Measurements from ENCODE around the gene EBF4. TPM values are rescaled to one million over a fixed set of nuclear protein-coding genes. Genes with fewer than 3 reads are reported as not detected.
"Not testable (repeated sequence)": the region's sequence is repeated elsewhere in the genome, so short reads cannot be mapped to it uniquely, and the experiment has no call there.

The EBF4 gene
- total RNA-seq, 1 donor, result 2.6 TPM

DNA sequence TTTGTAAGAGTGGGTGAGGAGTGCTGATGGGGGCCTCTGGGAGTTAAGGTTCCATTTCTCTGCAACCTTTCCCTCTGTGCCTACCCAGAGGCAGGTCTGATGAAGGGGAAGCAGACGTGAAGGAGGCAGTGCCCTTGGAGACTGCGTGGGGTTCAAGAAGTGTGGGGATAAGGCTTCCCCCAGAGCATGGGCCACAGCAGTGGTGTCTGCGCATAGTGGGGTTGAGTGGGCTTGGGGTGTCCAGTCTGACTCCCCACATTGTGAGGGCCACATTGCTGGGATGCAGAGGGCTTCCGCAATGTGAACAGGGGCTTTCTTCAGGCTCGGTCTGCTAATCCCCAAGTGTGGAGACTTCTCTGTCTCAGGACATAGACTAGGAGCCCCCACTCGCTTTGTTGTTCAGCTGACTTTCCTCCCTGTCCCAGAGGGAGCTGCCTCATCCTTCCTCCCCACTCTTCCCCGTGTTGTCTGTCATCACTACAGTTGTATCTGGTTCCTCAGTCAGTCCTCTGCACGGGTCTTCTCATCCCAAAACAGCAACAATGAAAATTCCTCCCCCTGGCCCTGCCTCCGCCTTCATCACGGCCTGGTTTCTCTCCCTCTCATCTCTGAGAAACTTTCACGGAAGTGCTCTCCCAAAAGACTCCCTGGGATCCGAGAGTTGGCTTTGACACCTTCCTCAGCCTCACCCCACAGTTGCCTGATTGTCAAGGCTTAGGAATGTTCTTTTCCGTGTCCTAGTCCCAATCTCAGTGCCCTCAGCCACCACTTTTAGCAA is 2.8 kb downstream of the EBF4 start:
- TF ChIP-seq, protein P1, sequence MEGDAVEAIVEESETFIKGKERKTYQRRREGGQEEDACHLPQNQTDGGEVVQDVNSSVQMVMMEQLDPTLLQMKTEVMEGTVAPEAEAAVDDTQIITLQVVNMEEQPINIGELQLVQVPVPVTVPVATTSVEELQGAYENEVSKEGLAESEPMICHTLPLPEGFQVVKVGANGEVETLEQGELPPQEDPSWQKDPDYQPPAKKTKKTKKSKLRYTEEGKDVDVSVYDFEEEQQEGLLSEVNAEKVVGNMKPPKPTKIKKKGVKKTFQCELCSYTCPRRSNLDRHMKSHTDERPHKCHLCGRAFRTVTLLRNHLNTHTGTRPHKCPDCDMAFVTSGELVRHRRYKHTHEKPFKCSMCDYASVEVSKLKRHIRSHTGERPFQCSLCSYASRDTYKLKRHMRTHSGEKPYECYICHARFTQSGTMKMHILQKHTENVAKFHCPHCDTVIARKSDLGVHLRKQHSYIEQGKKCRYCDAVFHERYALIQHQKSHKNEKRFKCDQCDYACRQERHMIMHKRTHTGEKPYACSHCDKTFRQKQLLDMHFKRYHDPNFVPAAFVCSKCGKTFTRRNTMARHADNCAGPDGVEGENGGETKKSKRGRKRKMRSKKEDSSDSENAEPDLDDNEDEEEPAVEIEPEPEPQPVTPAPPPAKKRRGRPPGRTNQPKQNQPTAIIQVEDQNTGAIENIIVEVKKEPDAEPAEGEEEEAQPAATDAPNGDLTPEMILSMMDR (IDR thresholded peaks at IDR 0.05; ENCODE audit: insufficient read depth, low read depth, low read length), result no peak
- H3K4me3 ChIP-seq (ENCODE audit: low read depth, low read length), result no peak overlapping the region
- no peak for DNase-seq (ENCODE audit: low read depth)

DNA sequence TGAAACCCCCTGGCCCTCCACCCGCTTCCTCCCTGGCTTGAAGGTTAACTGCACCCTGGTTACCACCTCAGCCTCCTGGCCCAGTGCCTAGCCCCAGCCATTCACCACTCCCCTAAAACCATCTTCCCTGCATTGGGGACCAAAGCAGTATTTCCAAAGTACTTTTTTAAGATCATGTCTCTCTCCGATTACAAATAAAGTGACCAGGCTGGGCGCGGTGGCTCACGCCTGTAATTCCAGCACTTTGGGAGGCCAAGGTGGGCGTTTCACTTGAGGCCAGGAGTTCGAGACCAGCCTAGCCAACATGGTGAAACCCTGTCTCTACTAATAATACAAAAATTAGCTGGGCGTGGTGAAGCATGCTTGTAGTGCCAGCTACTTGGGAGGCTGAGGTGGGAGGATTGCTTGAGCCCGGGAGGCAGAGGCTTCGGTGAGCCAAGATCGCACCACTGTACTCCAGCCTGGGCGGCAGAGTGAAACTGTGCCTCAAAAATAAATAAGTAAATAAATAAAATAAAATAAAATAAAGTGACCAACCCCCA is 3.5 kb downstream of the EBF4 start:
- H3K4me3 ChIP-seq (ENCODE audit: low read depth, low read length); DNase-seq (ENCODE audit: low read depth): not testable (repeated sequence)

DNA sequence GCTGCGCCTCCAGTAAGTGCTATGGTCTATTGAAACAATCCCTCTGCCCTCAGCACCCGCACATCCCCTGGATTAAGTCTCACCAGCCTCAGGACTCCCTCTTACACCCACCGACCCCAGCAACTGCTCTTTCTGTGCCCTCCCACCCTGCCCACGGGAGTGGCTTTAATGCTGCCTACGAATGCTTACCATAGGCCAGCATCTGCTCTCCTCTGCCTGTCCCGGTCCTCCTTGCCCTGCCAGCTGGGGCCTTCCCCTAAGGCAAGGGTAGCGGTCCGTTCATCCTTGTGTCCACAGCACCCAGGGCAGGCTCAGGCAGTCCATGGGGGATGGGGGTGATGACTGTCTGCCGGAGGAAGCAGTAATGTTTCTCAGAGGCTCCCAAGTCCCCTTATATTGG is 4.1 kb downstream of the EBF4 start:
- TF ChIP-seq, protein P1 (IDR thresholded peaks at IDR 0.05; ENCODE audit: insufficient read depth, low read depth, low read length), result no peak
- DNase-seq (ENCODE audit: low read depth), result no peak

DNA sequence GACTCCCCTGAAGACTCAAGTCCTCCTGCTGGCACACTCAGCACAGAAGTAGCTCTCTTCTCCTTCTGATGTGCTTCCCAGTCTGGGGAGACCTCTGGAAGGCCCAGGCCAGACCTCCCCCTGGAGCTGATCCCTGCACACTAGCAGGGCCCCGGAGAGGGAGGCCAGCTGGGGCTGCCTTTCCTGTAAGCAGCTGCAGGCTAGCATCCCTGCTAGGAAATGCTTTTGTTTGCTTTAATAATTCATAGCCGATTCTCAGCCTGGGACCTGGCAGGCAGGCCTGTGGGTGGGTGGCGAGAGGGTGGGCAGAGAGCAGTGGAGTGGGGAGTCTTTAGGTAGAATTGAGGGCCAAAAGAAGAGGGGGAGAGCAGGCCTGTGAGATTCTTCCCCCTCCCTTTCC is 5.2 kb downstream of the EBF4 start:
- H3K4me3 ChIP-seq (ENCODE audit: low read depth, low read length), result no peak overlapping the region
- no peak for DNase-seq (ENCODE audit: low read depth)
- TF ChIP-seq, protein P1 (IDR thresholded peaks at IDR 0.05; ENCODE audit: insufficient read depth, low read depth, low read length), result no peak

More for the DNA sequence above, 4.1 kb downstream of the EBF4 start:
- H3K4me3 ChIP-seq (ENCODE audit: low read depth, low read length), result no peak overlapping the region

DNA sequence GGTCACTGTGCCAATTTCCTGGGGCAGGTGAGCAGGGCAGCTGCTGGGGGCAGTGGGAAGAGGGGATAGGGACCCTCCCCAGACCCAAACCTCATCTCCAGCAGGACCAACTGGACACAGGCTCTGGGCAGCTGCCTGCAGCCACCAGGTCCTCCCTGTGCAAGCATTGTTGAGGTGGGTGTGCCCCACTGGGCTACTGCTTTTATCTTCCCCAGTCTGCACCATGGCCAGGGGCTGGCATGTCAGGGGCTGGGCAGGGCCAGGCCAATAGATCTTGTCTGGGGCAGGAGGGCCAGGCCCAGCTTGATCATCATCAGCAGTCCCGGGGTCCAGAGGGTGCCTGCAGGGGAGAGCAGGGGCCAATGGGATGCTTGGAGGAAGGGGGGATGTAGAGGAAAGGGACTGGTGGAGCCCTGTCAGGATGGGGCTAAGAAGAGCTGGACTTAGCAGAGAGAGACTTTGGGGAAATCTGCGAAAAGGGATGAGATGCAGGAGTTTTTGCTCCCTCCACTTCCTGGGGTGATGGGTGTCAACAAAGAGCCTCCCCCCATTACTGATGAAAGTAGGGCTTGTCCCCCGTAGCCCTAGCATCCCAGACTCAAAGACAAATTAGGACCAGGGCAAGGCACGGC is 5.7 kb downstream of the EBF4 start:
- no peak overlapping the region for H3K4me3 ChIP-seq (ENCODE audit: low read depth, low read length)
- TF ChIP-seq, protein P1 (IDR thresholded peaks at IDR 0.05; ENCODE audit: insufficient read depth, low read depth, low read length), result no peak
- no peak for DNase-seq (ENCODE audit: low read depth)

DNA sequence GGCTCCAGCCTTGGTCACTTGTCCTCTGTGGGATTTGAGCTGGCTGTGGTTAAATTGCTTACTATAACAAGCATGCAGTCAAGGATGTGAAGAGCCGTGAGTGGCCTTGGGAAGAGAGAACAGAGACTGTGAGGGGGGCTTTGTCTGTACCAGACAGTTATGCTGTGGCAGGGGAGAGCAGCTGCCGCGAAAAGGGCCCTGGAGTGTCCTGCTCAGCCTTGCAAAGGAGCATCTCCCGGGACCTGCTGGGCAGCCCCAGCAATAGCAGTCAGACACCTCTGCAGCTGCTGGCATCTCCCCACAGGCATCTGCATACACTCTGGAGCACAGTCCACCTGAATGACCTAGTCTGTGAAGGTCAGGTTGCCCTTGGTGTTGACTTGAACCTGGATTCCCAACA is 6.3 kb downstream of the EBF4 start:
- TF ChIP-seq, protein P1 (IDR thresholded peaks at IDR 0.05; ENCODE audit: insufficient read depth, low read depth, low read length), result no peak
- no peak for DNase-seq (ENCODE audit: low read depth)
- H3K4me3 ChIP-seq (ENCODE audit: low read depth, low read length), result no peak overlapping the region

DNA sequence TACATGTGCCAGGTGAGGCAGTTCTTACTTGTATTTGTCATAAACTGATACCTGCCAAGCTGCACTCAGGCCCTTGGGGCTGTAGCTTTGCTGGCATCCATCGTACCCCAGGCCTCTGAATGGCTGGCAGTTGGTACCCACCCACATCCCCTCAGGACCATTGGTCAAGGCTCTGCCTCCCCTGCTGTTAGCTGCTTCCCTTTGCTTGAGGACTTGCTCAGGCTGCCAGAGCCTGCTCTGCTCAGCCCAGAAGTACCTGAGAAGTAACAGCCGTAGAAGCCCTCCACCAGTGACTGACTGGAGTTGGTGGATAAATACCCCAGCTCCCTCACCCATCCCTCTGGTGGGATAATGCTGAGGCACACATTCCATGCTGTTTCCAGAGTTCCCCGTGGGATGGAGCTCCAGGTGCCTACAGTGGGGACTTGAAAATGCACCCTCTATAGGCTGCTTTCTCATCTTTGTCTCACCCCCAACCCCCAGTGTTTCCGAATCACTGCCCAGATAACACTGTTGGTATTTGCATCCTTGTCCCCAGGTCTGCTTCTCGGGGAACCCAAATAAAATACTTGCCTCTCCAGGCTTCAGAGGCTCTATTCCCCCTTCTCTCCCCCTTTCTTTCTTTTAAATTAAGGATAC is 7.3 kb downstream of the EBF4 start:
- DNase-seq (ENCODE audit: low read depth), result no peak
- TF ChIP-seq, protein P1 (IDR thresholded peaks at IDR 0.05; ENCODE audit: insufficient read depth, low read depth, low read length), result no peak

More for the DNA sequence above, 7.3 kb downstream of the EBF4 start:
- no peak overlapping the region for H3K4me3 ChIP-seq (ENCODE audit: low read depth, low read length)
